HG03432 (cell line): ENCODE data around the gene CLCN7.

Experiments
- ATAC-seq: cut with Tn5 transposase; IDR thresholded peaks from one replicate; pipeline ENCODE4 v1.9.1; 2021; ENCODE audit warnings: mild to moderate bottlenecking, moderate library complexity; ENCODE audit not compliant: unreplicated experiment

The CLCN7 gene

DNA sequence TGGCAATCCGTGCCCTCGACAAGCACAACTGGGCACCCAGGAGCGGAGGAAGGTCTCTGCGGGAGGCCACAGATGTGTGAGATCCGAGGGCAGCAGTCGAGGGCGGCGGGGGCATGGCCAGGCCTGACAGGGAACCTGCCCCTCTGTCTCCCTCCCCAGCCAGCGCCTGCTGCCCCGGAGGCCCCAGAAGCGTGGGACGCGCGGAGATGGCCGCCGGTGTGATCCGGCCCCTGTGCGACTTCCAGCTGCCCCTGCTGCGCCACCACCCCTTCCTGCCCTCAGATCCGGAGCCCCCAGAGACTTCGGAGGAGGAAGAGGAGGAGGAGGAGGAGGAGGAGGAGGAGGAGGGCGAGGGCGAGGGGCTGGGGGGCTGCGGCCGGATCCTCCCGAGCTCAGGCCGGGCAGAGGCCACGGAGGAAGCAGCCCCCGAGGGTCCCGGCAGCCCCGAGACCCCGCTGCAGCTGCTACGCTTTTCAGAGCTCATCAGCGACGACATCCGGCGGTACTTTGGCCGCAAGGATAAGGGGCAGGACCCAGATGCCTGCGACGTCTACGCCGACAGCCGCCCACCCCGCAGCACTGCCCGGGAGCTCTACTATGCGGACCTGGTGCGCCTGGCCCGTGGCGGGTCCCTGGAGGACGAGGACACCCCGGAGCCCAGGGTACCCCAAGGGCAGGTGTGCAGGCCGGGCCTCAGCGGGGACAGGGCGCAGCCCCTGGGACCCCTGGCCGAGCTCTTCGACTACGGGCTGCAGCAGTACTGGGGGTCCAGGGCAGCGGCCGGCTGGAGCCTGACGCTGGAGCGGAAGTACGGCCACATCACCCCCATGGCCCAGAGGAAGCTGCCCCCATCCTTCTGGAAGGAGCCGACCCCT lies 42.2 kb downstream of the CLCN7 start:
- no peak for ATAC-seq

DNA sequence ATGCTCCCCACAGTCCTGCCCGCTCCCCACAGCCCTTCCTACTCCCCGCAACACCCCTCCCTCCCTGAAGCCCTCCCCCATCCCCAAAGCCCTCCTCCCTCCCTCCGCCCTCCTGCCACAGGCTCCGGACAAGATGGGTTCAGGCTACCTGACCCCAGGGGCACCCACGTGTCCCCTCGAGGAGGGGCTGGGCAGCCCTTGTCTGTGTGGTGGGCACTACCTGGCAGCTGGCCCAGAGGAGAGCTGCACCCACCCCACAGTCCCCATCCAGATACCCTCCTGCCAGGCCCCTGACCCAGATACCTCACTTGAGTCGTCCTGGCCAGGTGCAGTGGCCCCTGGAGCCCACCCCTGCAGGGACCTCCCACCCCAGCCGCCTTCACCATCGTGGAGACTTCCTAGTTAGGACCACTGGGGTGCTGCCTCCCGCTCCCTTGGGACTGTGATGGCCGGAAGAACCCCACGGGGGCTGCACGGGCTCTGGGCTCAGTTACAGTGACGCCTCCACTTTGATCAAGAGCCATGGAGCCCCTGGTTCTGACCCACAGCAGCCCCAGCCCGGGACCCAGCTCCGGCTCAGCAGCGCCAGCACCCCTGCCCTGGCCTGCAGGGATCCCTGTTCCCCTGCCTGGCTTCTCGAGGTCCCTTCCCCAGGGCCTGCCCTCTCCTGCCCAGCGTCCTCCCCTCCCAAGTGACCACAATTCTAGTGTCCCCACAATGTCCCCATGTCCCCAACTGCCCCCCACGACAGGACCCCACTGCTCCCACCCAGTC lies 43.1 kb downstream of the CLCN7 start:
- ATAC-seq: no peak

DNA sequence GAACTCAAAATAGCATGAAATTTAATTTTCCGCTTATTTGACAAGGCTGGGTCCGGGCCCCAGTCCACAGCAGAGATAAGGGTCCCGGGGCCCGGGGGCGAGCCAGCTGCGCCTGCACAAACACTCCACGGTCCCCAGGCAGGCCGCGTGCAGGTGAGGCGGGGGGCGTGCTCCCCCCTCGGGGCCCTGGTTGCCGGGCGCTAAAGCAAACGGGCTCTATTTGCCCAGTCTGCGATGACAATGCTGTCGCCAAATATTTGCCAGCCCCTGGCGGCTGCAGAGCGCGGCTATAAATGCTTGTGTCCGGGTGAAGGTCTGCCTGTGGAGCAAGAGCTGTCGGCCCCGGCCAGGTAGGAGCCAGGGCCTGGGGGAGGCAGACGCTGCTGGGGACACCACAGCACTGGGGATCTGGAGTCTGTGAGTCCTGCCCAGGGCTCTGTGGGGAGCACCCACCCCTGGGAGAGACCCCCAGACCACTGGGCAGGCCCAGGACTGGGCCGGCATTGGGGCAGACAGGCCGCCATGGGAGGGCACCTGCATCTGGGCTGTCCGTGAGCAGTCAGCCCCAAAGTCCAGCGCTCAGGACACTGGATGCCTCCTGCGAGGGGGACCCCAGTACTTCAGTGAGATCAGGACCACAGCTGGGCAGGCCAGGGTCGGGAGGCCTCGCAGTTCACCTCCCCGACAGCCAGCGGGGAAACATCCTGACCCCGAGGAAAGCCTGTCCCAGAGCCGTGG lies 43.9 kb downstream of the CLCN7 start, which contains the start of gene PERCC1:
PERCC1 (plus strand) TSS at position 320 of the 738 bp plus-strand sequence. CDS start 1,516 bp downstream, outside the sequence.
- ATAC-seq: no peak

DNA sequence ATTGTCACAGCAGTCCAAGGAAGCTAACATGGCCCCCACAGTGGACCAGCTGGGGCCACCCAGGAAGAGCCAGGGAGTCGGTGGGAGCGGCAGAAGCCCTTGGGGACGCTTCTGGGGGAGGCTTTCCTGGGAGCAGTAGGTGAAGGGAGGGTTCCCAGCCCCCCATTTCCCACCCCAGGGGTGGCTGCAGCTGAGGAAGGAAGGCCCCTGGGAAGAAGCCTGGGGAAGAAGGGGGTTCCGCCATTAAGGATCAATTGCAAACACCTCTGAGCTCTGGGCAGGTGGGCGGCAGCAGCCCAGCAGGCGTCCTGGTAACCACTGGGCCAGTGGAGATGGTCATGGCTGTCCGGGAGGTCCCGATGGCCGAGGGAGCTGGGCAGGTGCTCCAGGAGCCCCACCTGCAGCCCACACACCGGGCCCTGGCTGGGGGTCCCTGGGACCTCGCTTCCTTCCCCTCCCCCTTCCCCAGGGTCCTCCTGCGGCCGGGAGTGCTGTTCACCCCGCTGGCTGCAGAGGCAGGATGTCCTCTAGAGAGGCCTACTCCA lies 44.5 kb downstream of the CLCN7 start:
- ATAC-seq: no peak

DNA sequence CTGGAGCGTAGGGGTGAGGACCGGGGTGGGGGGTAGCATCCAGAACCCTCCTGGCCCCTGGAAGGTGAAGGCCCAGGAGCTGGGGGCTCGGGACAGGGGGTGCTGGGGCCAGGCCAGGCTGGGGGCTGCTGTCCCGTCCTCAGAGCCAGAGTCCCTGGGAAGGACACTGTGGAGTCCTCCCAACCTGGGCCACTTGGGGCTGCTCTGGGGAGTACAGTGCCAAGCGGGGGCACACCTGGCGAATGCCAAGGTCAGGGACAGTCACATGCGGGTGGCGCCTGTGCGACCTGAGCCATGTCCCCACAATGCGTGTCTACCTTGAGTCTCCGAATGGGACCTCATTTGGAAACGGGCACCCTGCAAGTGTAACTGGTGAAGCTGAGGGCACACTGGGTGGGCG lies 45.2 kb downstream of the CLCN7 start:
- no peak for ATAC-seq

DNA sequence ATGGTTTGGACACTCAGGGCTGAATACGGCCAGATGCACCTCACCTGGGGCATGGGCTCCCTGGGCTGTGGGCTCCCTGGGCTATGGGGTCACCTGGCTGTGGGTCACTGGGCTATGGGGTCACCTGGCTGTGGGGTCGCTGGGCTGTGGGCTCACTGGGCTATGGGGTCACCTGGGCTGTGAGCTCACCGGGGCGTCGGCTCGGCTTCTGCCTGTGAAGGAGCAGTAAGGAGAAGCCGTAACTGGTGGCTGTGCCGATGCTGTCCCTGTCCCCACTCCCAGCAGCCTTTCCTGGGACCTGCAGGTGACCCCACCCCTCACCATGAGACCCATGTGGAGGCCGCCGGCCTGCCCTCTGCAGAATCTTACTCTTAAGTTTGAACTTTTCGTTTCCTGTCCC lies 45.8 kb downstream of the CLCN7 start:
- no peak for ATAC-seq

DNA sequence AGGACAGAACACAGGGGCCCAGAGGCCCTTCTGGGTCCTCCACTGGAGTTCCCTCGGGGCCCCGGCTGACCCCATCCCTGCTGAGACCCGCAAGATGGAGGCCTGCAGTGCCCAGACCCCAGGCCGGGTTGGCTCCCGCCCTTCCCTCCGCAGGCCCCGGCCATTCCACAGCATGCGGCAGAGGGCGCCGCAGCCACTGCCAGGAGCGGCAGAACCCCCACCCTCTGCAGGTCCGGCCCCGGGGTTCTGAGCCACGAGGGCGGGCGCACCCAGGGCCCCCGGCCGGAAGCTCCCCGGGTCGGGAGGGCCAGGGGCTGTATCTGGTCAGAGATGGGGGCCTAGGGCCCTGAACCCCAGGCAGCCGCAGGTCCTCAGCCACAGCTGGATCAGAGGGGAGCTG lies 46.3 kb downstream of the CLCN7 start:
- ATAC-seq: no peak

DNA sequence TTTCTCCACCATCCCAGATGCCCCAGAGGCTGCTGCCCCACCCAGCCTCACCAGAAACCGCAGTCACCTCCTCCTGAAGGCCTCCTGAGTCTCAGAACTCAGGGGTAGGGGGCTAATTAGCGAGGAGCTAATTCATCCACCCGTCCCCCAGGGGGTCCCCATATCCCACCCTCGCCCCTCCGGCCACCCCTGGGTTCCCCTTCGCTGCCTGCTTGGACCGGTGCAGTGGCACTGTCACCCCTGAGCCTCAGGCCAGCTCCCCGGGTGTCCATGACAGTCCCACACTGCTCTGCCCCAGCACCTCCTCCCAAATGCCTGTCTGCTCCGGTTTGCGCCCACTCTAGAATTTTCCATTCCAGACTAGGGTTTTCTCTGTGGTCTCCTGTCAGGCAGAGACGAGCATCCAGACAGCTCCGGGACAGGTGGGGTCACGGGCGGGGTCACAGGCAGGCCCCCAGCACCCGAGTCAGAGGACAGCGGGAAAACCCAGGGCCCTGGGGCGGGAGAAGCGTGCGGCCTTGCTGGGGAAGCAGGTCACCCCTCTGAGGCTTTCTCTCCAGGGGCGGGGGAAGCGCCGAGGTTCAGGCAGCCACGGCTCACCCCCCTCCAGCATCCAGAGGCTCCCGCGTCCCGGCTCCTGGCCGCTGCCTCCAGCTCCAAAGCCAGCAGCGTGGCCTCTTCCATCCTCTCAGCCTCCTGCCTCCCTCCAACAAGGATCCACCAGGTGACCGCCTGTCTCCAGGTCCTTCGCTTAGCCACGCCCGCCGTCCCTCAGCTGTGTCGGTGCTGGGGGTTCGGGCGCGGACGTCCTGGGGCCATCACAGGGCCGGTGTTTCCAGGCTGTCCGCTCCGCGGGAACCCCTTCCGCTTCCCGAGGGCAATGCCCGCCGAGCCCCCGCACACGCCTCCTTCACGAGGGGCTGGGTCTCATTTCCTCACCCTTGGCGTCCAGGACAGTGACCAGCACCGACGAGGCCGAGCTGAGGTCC lies 47.1 kb downstream of the CLCN7 start:
- ATAC-seq: no peak

DNA sequence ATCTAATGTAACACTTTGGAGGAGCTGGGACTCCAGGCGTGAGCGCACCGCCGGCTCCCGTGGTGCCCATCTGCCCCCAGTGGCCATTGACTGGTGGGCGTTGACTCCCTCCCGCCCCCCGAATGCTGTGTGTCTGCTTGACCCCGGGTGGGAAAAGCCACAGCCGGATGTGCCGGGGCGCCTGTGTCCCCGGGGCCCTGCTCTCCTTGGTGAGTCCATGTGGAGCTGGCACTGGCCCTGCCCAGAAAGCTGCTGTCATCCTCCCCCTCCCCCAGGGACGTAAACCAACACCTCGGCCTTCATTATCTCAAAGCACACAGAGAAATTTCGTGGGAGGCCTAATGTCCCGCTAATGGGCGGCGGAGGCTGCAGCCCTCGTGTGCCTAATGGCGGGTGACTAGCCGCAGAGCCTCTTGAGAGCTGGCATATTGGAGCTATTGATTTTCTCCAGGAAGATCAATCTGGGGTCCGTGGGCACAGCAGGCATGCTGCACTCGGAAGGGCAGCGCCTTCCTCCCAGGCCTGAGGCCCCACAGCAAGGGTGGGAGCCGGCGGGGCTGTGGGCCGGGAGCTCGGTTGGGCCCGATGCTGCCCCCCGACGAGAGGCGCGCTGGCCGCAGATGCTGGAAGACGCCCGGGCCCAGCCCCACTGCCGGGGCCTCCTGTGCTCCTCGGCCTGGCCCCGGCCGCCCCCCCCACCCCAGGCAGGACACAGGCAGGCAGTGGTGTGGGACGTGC lies 47.9 kb downstream of the CLCN7 start:
- ATAC-seq: no peak

DNA sequence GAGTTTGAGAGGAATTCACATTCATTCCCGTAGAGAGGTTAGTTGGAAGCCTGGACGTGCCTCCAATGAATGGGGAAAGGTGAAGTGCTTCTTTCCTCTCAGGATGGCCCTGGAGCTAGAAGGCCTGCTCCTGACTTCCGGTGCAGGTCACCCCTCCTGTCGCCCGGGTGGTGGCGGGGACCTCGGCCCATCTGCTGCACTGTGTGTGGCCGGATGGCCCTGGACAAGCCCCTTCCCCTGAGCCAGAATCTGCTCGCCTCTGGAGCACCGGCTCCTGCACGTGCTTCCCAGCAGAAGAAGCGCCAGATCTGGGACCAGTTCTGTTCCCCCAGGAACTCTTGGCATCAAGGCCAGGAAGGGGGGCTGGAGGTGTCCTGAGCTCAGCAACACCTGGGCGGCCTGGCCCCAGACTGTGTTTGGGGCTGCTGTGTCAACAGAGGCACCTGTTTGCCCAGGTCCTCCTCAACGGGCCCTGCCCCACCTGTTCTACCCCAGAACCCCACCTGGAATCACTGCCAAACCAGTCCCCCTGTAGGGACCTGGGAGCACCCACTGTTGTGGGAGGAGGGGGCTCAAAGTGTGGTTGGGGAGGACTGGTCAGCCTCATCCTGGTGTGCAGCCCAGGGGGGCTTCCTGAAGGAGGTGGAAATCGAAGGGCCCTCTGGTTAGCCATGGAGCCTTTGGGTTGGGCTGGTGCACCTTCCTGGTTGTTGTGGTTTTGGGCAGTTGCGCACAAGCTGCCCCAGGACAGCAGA lies 49.0 kb downstream of the CLCN7 start:
- ATAC-seq: no peak

DNA sequence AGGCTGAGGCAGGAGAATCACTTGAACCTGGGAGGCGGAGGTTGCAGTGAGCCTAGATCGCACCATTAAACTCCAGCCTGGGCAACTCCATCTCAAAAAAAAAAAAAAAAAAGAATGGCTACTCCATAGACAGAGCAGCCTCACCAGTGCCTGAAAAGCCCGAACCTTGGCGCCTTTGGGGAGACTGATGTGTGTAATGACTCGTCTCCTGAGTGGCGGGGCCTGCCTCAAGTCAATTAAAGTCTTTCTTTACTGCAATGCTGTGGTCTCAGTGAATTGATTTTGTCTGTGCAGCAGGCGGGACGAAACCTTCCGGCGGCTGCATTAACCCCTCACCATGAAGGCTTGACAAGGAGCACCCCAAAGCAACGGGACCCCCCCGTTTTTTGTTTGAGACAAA lies 50.8 kb downstream of the CLCN7 start:
- no peak for ATAC-seq

DNA sequence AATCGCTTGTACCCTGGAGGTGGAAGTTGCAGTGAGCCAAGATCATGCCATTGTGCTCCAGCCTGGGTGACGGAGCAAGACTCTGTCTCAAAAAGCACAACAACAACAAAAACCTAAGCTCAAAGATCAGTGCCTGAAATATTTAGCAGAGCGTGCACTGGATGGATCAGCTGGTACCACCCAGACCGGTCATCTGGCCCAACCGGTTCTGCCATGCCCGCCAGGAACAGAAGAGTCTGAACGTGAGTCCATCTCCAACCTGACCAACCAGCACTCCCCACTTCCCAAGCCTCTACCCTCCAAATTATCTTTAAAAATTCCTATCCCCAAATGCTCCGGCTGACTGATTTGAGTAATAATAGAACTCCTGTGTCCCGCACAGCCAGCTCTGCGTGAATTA lies 52.8 kb downstream of the CLCN7 start:
- no peak for ATAC-seq

DNA sequence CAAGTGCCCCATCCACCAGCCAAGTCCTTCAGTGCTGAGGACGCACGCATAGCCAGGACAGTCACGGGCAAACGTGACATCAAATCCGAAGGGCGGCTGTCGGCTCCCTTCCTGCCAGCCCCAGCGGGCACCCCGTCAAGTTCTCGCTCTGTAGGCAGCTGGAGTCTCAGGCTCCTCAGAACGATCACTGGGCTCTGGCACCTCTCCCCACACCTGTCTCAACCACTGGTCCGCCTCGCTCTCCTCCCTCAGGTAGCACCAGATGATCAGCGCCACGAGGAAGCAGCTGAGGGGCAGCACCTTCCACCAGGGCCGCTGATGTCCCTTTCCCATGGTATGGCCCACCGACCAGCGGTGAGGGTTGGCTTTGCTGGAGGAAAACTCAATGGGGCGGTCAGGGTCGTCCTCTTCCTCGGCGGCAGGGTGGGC lies 54.7 kb downstream of the CLCN7 start:
- ATAC-seq: peak; percentile 16

DNA sequence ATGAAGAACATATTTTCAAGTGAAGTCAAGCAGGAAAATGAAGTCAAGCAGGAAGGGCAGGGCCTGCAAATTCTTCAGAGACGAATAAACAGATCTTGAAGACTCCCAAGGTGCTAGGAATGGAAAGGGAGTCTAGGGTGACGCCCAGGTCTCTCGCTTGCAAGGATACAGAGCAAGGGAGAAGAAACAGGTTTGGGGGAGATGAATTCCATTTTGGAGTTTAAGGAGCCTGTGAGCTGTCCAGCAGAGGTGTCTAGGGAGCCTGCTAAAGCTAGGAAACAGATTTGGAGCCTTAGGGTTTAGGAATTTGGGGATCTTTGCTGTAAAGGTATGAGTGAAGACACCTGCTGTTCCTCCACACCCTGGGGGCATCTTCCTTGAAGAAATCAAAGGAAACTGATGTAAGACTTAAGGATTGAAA lies 58.3 kb downstream of the CLCN7 start:
- ATAC-seq: no peak

DNA sequence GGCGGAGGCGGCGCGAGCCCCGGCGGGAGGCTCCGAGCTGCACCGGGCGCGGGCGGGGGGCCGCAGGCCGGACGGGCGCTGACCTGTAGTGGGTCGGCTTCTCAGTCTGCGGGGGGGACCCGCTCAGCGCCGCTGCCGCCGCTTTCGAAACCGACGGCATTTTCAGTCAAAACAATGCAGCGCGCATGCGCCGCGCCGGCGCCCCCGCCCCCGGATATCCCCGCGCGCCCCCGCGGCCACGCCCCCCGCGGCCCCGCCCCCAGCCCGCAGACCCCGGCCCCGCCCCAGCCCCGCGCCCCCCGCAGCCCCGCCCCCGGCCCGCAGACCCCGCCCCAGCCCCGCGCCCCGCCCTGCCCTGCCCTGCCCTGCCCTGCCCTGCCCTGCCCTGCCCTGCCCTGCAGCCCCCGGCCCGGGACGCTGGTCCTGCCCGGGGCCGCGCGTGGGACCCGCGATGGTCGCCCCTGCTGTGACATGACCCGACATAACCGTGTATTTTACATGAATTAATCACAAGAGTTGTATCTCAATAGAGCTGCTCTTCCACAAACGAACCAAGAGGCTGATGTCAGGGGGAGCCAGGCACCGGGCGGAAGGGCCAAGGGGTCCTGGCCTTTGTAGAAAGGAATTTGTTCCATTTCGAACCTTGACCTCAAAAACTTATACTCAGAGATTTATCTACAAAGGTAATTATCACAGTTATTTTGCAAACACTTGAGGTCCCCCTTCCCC lies 60.1 kb downstream of the CLCN7 start, which contains the start of gene UNKL:
UNKL (minus strand) TSS at position 173 of the 729 bp plus-strand sequence; CDS start at position 160, 13 bp downstream.
- ATAC-seq: peak; percentile 61

DNA sequence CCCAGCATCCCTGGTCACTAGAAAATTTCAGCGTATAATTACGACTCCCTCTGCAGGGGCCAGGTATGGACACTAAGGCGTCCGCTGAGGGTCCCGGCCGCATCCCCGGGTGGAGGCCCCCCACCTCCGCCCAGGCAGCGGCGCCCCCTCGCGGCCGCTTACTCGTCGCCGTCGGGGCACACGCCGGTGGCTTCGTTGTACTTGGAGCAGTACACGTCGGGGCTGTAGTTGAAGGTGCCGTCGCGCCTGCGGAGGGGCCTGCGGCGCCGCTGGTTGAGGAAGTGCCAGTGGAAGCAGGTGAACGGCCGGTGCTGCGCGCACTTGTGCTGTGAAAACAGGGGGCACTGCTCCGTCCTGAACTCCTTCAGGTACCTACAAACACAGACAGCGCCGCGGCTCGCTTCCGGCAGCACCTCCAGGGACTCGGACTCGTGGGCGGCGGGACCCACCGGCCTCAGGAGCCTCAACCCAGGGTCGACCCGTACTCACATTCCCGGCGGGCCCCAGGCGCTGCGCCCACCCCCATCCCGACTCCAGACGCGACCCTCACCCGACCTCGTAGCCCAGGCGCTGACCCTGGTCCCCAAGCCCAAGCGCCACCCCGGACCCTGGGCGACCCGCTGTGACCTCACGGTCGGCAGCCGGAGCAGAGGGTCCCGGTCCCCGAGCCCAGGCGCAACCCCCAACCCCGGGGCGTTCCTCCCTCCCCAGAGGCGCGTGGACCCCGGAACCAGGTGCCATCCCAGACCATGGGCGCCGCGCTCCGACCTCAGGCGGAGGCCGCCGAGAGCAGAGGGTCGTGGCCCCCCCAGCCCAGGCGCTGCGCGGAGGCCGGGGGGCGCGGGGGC lies 60.9 kb downstream of the CLCN7 start:
- peak; percentile 40 for ATAC-seq

DNA sequence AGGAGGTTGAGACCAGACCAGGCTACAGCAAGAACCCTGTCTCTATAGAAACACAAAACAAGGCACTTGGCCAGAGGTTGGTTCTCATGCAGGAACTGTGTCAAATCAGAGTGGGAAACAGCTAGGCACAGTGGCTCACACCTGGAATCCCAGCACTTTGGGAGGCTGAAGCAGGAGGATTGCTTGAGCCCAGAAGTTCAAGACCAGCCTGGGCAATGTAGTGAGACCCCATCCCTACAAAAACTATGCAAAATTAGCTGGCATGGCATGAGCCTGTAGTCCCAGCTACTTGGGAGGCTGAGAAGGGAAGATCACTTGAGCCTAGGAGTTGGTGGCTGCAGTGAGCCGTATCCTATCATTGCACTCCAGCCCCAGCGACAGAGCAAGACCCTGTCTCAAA lies 62.0 kb downstream of the CLCN7 start:
- no peak for ATAC-seq
